LNCaP clone FGC (cell line): ENCODE data around the gene AGPAT3.
"Not testable (repeated sequence)": the region's sequence is repeated elsewhere in the genome, so short reads cannot be mapped to it uniquely, and the experiment has no call there.

Source experiments
- DNase-seq: peaks from one replicate; pipeline ENCODE4 v3.0.0-alpha.2; 2011; ENCODE audit warnings: low read depth
- H3K4me3 ChIP-seq: 2 replicates; pipeline ENCODE4 v1.5.1; 2011; ENCODE audit warnings: mild to moderate bottlenecking, low read depth, low read length, control low read depth
- CTCF ChIP-seq: IDR thresholded peaks from 2 replicates; pipeline ENCODE4 v1.5.1; 2012; ENCODE audit warnings: mild to moderate bottlenecking; ENCODE audit not compliant: control insufficient read depth, insufficient read depth; ENCODE audit errors: extremely low read depth

The AGPAT3 gene

GRCh38 chr21:43835861-43836260 is 29.2 kb upstream of the AGPAT3 start:
- TF ChIP-seq CTCF = no peak
- no peak for DNase-seq
- H3K4me3 ChIP-seq = no peak overlapping the region

- H3K4me3 ChIP-seq = no peak overlapping the region
- DNase-seq = no peak
- TF ChIP-seq CTCF = no peak
Observed at GRCh38 chr21:43836616-43837015, 28.4 kb upstream of the AGPAT3 start.

GRCh38 chr21:43840259-43840658 is 24.8 kb upstream of the AGPAT3 start:
- no peak for DNase-seq
- H3K4me3 ChIP-seq = no peak overlapping the region
- TF ChIP-seq CTCF = no peak

- no peak for DNase-seq
- no peak for TF ChIP-seq CTCF
- no peak overlapping the region for H3K4me3 ChIP-seq
Observed at GRCh38 chr21:43842742-43843141, 22.3 kb upstream of the AGPAT3 start.

GRCh38 chr21:43844906-43845305 is 20.1 kb upstream of the AGPAT3 start:
- H3K4me3 ChIP-seq, DNase-seq: not testable (repeated sequence)

- no peak overlapping the region for H3K4me3 ChIP-seq
- DNase-seq = no peak
- no peak for TF ChIP-seq CTCF
Observed at GRCh38 chr21:43845386-43845785, 19.6 kb upstream of the AGPAT3 start.

GRCh38 chr21:43846430-43846829 is 18.6 kb upstream of the AGPAT3 start:
- DNase-seq = no peak
- TF ChIP-seq CTCF = no peak
- H3K4me3 ChIP-seq = no peak overlapping the region

GRCh38 chr21:43847301-43847700 is 17.7 kb upstream of the AGPAT3 start:
- no peak overlapping the region for H3K4me3 ChIP-seq
- TF ChIP-seq CTCF = no peak
- no peak for DNase-seq
